Measurements from ENCODE around the gene CASZ1.

GRCh38 chr1:10659646-10660540 is 136.6 kb downstream of the CASZ1 start:
- TF ChIP-seq POLR2AphosphoS5 (IDR thresholded peaks at IDR 0.05; ENCODE audit: low read length), result no peak
- no peak for TF ChIP-seq POLR2A (IDR thresholded peaks at IDR 0.05; ENCODE audit: low read depth, low read length)
- TF ChIP-seq MXI1 (IDR thresholded peaks at IDR 0.05; ENCODE audit: low read depth, low read length), result no peak
- no peak for TF ChIP-seq CTCF (IDR thresholded peaks at IDR 0.05 in 2 of 3, conservative IDR thresholded peaks at IDR 0.05 in 1 of 3; ENCODE audit: control insufficient read depth in 2 of 3, extremely low read depth in 1 of 3, insufficient read depth in 1 of 3, low read depth in 3 of 3, low read length in 3 of 3)
- no peak for TF ChIP-seq TARDBP (IDR thresholded peaks at IDR 0.05; ENCODE audit: borderline replicate concordance)
- no peak for TF ChIP-seq CHD2 (IDR thresholded peaks at IDR 0.05; ENCODE audit: borderline replicate concordance, low read depth, low read length)
- no peak for TF ChIP-seq IKZF2 (IDR thresholded peaks at IDR 0.05)
- TF ChIP-seq RCOR1 (conservative IDR thresholded peaks at IDR 0.05; ENCODE audit: low read depth, low read length), result no peak
- no peak for TF ChIP-seq CHD4 (IDR thresholded peaks at IDR 0.05)
